K562 (cell line): ENCODE data around the gene RPL22L1. TPM values are rescaled to one million over a fixed set of nuclear protein-coding genes. Genes with fewer than 3 reads are reported as not detected.

Source experiments
- SAFB ChIP-seq: fragments of 200-400 bp; formaldehyde crosslinking; IDR thresholded peaks from 2 replicates; pipeline ENCODE4 v1.6.1; 2017; ENCODE audit warnings: low read depth, low read length, borderline replicate concordance
- ZNF318 ChIP-seq, 2 experiments: fragments of 450-650 bp; IDR thresholded peaks; 2 replicates each; pipeline ENCODE4 v1.6.1; 2016; ENCODE audit warnings: mild to moderate bottlenecking in 2 of 2, borderline replicate concordance in 1 of 2, low read depth in 1 of 2, moderate library complexity in 1 of 2
- polyA plus RNA-seq, 8 experiments: library from polyadenylated mRNA; depleted of rRNA in 4 of 8; stranded (reverse) in 5 of 8; unstranded in 3 of 8; fragments of >200 nt; fragmentation: Nextera tagmentation in 2 of 8; fragmentation: Illumina TruSeq in 1 of 8; extraction: Ambion mirVana in 2 of 8; extraction: Trizol in 1 of 8; gene quantifications; 2 replicates each; pipeline versions ENCODE4 v1.2.1 to v1.2.3, GENCODE V29; 2011 to 2014; ENCODE audit warnings: inconsistent platforms in 1 of 8, missing spikeins in 1 of 8
- total RNA-seq, 7 experiments: library from RNA; depleted of rRNA in 6 of 7; stranded (reverse); fragments of >200 nt in 6 of 7; fragmentation: Illumina TruSeq in 2 of 7; extraction: Trizol in 2 of 7; gene quantifications; 2 replicates each; pipeline versions ENCODE4 v1.2.1 to v1.2.3, GENCODE V29; 2011 to 2021; ENCODE audit warnings: low replicate concordance in 1 of 7

The RPL22L1 gene
- total and polyA plus RNA-seq, 9 of the 15 experiments (the other 6 are each of a cell fraction or from before 2014, with no cell fraction given), result 53.9 to 198 (median 108) TPM

- no peak for TF ChIP-seq ZNF318 (IDR thresholded peaks at IDR 0.05; ENCODE audit: borderline replicate concordance in 1 of 2, low read depth in 1 of 2)
- no peak for TF ChIP-seq SAFB
- TF ChIP-seq, all 486 proteins: peak for 3
Measured at GRCh38 chr3:170840291-170840859, 29.6 kb downstream of the RPL22L1 start (continued).
